Naive thymus-derived CD8-positive, alpha-beta T cell (primary cell): Measurements from ENCODE around the gene CYP8B1. TPM values are rescaled to one million over a fixed set of nuclear protein-coding genes. Genes with fewer than 3 reads are reported as not detected.

Source experiments
- ATAC-seq, 2 donors: fragments of 150-1000 bp; cut with Tn5 transposase in 1 of 2; sonication (Bioruptor Pico), chemical (Tn5 transposase) in 1 of 2; 1 replicate in 1 of 2; 2 replicates in 1 of 2; pipeline ENCODE4 v1.10.0; 2021; ENCODE audit warnings: mild to moderate bottlenecking in 2 of 2, moderate library complexity in 2 of 2
- POLR2A ChIA-PET: fragments of 350-600 bp; sonication (Branson Sonifier 250); formaldehyde crosslinking; loops from one replicate; lab custom pipeline; 2021; ENCODE audit warnings: antibody characterized with exemption; lab: Charles Lee
- DNase-seq, 10 donors: peaks; one replicate each; pipeline versions ENCODE4 v3.0.0 to v3.0.0-alpha.2; 2020 to 2022
- H3K27ac Mint-ChIP-seq, 10 donors: one replicate each; pipeline ENCODE4 v1.8.0; 2020 to 2022; ENCODE audit warnings: mild to moderate bottlenecking in 10 of 10, mixed read lengths in 10 of 10, moderate library complexity in 4 of 10, inconsistent platforms in 1 of 10
- H3K27me3 Mint-ChIP-seq, 5 donors: one replicate each; pipeline ENCODE4 v1.8.0; 2021 to 2022; ENCODE audit warnings: mixed read lengths in 5 of 5
- H3K36me3 Mint-ChIP-seq, 3 donors: one replicate each; pipeline ENCODE4 v1.8.0; 2020 to 2022; ENCODE audit warnings: mixed read lengths in 3 of 3, mild to moderate bottlenecking in 2 of 3, inconsistent platforms in 1 of 3
- H3K4me1 Mint-ChIP-seq, 4 donors: one replicate each; pipeline ENCODE4 v1.8.0; 2021 to 2022; ENCODE audit warnings: mixed read lengths in 4 of 4
- H3K4me3 Mint-ChIP-seq, 10 donors: one replicate each; pipeline ENCODE4 v1.8.0; 2020 to 2022; ENCODE audit warnings: mild to moderate bottlenecking in 10 of 10, mixed read lengths in 10 of 10, moderate library complexity in 6 of 10, inconsistent platforms in 1 of 10
- H3K9me3 Mint-ChIP-seq, 9 donors: one replicate each; pipeline ENCODE4 v1.8.0; 2020 to 2022; ENCODE audit warnings: mixed read lengths in 9 of 9, mild to moderate bottlenecking in 3 of 9, inconsistent platforms in 1 of 9, moderate library complexity in 1 of 9
- polyA plus RNA-seq, 3 donors: library from polyadenylated mRNA; unstranded; fragments of 300-500 nt; fragmentation: Illumina TruSeq; gene quantifications; one replicate each; pipeline ENCODE4 v1.2.3, GENCODE V29; 2021
- total RNA-seq, 8 experiments: library from RNA in 2 of 8; stranded (reverse) in 2 of 8; gene quantifications; one replicate each; pipeline ENCODE4 v1.2.3 and lab custom pipeline; 2021 to 2026

Gene CYP8B1
- total and polyA plus RNA-seq, 5 experiments from 2014 or later = not detected

DNA sequence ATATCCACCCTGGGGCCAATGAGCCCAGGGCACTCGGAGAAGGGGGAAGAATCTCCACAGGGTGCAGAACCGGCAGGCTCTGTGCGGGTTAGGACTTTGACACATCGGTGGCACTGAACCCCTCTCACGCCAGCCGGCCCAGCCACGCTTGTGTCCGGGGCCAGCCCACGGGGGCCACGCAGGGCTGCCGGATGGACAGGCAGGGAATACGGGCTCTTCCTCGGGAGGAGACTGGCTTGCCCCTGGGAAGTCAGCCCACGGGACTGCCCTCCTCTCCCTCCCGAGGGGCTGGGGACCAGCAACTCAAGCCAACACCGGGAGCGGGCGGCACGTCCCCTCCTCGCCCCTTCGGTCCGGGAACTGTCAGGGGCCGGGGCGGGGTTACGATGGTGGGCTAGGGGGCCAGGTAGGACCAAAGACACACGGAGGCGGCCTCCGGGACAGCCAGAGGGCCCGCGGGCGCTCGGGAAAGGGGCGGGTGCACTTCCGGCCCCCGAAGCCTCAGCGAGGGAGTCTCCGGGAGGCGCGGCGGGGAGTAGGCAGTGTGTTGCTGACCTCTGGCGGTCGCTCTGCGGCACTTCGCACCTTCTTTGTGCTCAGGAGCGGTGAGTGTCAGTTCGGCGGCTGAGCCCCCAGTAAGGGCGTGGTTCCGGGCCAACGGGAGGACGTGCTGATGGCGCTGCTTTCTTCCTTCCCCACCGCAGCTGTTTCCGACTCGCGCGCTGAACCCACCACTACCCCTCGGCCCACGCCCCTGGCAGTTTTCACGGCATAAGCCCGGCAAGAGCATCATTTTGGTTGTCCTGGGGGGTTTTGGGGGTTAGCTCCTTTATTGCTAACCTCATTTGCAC lies 5.1 kb upstream of the CYP8B1 start:
- ATAC-seq = peak; percentile 97
- Mint-ChIP-seq H3K4me3 (peak overlapping the region; percentile 72 to 92 (median 86)), H3K36me3 (no peaks in the 10 kb centered on the region), H3K9me3 (no peaks in the 10 kb centered on the region), H3K27me3 (peaks cover 0 to 2% (median 0%) of the 10 kb centered on the region in 5 donors), H3K4me1 (peaks cover 9 to 15% (median 11%) of the 10 kb centered on the region in 4 donors), H3K27ac (peak overlapping the region; percentile 36 to 91 (median 80))
- POLR2A ChIA-PET = interaction anchor here (0.9 to 1.1 kb wide), 2 partner anchors 76 to 110 kb away, joined by 3 to 4 read pairs; partner anchors contain the start of gene HIGD1A
- DNase-seq = peak; percentile 80 to 92 (median 84)

DNA sequence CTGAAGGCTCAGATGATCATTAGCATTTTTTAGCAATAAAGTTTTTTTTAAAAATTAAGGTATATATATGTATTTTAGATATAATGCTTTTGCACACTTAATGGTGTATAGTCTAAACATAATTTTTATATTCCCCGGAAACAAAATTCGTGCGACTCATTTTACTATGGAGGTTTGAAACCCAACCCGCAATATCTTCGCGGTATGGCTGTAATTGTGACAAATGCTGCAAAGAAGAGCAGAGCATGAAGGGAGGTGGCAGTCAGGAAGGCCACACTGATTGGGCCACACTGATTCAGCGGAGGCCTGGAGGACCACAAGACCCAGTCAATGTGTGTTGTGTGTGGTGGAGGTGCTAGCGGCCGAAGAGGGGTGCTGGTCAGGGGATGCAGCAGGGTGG lies 4.5 kb upstream of the CYP8B1 start:
- Mint-ChIP-seq H3K36me3 (no peaks in the 10 kb centered on the region), H3K9me3 (no peaks in the 10 kb centered on the region), H3K4me3 (peak overlapping the region; percentile 72 to 92 (median 82)), H3K4me1 (peaks cover 9 to 15% (median 11%) of the 10 kb centered on the region in 4 donors), H3K27me3 (peaks cover 0 to under 1% (median 0%) of the 10 kb centered on the region in 5 donors), H3K27ac (peak overlapping the region in 8 of 10 donors; percentile 17 to 84 (median 75))
- ATAC-seq = no peak
- POLR2A ChIA-PET = no interaction called here
- DNase-seq = no peak

DNA sequence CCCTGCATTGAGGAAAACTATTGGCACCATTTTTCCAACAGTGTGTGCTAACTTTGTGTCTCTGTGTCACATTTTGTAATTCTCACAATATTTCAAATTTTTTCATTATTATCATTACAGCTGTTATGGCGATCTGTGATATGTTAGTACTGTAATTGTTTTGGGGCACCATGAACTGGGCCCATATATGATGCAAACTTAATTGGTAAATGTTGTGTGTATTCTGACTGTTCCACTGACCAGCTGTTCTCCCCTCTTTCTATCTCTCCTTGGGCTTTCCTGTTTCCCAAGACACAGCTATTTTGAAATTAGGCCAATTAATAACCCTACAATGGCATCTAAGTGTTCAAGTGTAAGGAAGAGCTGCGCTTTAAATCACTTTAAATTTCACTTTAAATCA lies 2.2 kb upstream of the CYP8B1 start:
- POLR2A ChIA-PET = no interaction called here
- Mint-ChIP-seq H3K4me1 (peaks cover 9 to 15% (median 11%) of the 10 kb centered on the region in 4 donors), H3K4me3 (no peak overlapping the region), H3K9me3 (no peaks in the 10 kb centered on the region), H3K27ac (no peak overlapping the region), H3K27me3 (peaks cover 0 to 1% (median 0%) of the 10 kb centered on the region in 5 donors), H3K36me3 (no peaks in the 10 kb centered on the region)
- no peak for DNase-seq
- no peak for ATAC-seq

DNA sequence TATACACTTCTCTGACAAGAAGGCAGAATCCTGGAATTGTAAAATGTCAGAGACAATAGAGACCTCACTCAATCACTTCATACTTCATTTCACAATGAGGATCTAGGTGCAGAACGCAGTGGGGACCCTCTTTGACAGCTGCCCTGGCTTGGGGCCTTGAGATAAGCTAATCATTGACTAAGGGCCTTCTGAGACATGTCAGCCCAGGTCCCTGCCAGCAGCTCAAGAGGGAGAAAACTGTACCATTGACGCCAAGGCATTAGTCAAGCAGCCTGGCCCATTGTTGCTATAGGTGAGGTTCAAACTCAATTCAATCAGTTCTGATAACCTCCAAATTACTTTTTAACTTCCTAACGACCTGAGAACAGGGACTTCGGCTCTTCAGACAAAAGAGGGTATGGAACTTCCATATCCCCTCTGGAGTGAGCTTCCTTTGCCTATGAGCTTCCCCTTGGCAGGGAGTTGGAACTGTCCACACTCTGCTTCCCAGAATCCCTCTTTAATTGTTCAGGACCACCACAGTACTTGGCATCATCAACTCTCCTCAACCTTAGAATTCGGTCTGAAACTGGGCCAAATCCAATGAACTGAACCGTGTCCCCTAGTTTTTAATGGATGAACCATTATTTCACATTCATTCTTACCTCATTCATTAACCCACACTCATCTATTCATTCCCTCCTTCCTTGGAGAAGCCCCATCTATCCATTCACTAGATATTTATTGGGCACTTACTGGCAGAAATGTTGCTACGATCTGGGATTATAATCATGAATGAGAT lies 1.5 kb upstream of the CYP8B1 start:
- Mint-ChIP-seq H3K4me3 (no peak overlapping the region), H3K9me3 (no peaks in the 10 kb centered on the region), H3K27ac (no peak overlapping the region), H3K36me3 (no peaks in the 10 kb centered on the region), H3K4me1 (peaks cover 9 to 15% (median 11%) of the 10 kb centered on the region in 4 donors), H3K27me3 (peaks cover 0 to 9% (median 2%) of the 10 kb centered on the region in 5 donors)
- ATAC-seq (no peak), DNase-seq (no peak)
- POLR2A ChIA-PET = no interaction called here

DNA sequence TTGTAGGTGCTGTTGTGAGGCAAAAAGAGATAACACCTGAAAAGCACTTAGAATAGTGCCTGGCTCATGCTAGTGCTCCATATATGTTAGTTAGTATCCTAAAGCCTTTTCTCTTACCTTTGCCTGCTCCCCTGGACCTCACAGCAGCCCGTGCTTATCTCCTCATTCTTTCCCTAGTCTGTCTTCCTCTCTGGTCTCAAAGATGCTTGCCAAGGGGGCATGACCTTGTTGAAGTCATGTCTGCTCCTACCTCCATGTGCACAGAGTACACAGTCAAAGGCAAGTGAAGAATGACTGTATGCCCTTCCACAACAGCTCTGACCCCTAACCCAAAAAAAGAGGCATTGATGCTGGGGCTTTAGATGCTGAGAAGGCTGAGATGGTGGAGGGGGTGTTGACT lies 722 bp upstream of the CYP8B1 start:
- H3K4me3 Mint-ChIP-seq = no peak overlapping the region
- ATAC-seq = no peak
- peaks cover 0 to 12% (median 2%) of the 10 kb centered on the region in 5 donors for H3K27me3 Mint-ChIP-seq
- no peak overlapping the region for H3K27ac Mint-ChIP-seq
- H3K36me3 Mint-ChIP-seq = no peaks in the 10 kb centered on the region
- H3K4me1 Mint-ChIP-seq = peaks cover 7 to 11% (median 9%) of the 10 kb centered on the region in 4 donors
- POLR2A ChIA-PET = no interaction called here
- no peak for DNase-seq
- H3K9me3 Mint-ChIP-seq = no peaks in the 10 kb centered on the region

DNA sequence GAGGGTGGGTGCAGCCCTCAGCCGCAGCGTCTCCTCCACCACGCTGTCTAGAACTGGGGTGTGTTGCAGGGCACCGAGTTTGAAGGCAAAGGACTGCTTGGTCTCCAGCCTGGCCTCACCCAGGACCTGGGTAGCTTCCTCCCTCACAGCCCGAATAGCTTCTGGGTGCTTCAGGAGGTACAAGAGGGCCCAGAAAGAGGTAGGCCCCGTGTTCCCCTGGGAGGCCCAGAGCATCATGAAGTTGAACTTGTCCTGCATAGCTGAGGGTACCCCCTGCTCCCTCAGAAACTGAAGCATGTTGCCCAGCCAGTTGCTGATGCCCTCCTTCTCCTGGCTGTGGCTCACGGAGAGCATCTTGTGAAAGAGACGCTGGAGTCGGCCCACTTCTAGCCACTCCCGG lies 930 bp downstream of the CYP8B1 start:
- POLR2A ChIA-PET = no interaction called here

DNA sequence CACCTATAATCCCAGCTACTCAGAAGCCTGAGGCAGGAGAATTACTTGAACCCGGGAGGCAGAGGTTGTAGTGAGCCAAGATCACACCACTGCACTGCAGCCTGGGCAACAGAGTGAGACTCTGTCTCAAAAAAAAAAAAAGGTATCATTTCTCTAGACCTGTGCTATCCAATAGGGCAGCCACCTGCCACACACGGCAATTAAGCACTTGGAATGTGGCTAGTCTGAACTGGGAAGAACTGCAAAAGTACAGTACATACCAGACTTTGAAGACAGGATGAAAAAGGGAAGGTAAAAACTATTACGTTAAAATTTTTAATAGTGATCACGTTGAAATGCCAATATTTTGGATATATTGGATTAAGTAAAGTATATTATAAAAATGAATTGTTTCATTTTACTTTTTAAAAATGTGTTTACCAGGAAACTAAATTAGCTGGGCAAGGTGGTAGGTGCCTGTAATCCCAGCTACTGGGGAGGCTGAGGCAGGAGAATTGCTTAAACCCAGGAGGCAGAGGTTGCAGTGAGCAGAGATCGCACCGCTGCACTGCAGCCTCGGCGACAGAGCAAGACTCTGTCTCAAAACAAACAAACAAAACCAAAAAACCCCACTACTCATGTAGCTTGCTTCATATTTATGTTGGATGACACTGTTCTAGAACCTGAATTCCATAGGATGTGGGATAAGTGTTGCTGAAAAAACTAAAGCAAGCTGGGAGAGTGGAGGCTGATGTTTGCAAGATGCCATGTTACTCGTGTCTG lies 2.3 kb downstream of the CYP8B1 start:
- H3K4me1 Mint-ChIP-seq = no peaks in the 10 kb centered on the region
- no peak for ATAC-seq
- no peak overlapping the region for H3K27ac Mint-ChIP-seq
- no peak overlapping the region for H3K4me3 Mint-ChIP-seq
- H3K36me3 Mint-ChIP-seq = no peaks in the 10 kb centered on the region
- H3K27me3 Mint-ChIP-seq = peaks cover 0 to 12% (median 5%) of the 10 kb centered on the region in 5 donors
- no peaks in the 10 kb centered on the region for H3K9me3 Mint-ChIP-seq
- no peak for DNase-seq
- POLR2A ChIA-PET = no interaction called here

More for the DNA sequence above, 930 bp downstream of the CYP8B1 start:
- H3K4me1 Mint-ChIP-seq = no peaks in the 10 kb centered on the region
- no peaks in the 10 kb centered on the region for H3K36me3 Mint-ChIP-seq
- ATAC-seq = no peak
- peaks cover 0 to 12% (median 2%) of the 10 kb centered on the region in 5 donors for H3K27me3 Mint-ChIP-seq
- no peak overlapping the region for H3K27ac Mint-ChIP-seq
- H3K9me3 Mint-ChIP-seq = no peaks in the 10 kb centered on the region
- H3K4me3 Mint-ChIP-seq = no peak overlapping the region
- no peak for DNase-seq

DNA sequence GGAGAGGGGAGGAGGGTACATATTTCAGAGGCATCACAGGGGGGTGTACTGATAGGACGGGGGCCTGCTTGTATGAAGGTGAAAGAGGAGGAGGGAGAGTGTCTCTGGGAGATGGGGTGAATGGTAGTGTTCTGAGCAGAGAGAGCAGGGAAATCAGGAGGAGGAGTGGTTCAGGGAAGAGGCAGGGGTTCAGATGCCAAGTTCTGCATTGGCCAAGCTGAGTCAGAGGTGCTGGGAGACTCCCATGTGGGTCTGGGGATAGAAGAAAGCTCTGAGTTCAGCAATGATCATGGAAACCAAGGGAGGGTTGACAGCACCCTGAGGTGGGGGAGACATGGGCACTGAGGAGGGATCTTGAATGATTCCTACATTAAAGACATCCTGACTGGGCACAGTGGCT lies 3.0 kb downstream of the CYP8B1 start:
- POLR2A ChIA-PET = no interaction called here
- ATAC-seq = no peak
- H3K27me3 Mint-ChIP-seq = peaks cover 0 to 12% (median 5%) of the 10 kb centered on the region in 5 donors

DNA sequence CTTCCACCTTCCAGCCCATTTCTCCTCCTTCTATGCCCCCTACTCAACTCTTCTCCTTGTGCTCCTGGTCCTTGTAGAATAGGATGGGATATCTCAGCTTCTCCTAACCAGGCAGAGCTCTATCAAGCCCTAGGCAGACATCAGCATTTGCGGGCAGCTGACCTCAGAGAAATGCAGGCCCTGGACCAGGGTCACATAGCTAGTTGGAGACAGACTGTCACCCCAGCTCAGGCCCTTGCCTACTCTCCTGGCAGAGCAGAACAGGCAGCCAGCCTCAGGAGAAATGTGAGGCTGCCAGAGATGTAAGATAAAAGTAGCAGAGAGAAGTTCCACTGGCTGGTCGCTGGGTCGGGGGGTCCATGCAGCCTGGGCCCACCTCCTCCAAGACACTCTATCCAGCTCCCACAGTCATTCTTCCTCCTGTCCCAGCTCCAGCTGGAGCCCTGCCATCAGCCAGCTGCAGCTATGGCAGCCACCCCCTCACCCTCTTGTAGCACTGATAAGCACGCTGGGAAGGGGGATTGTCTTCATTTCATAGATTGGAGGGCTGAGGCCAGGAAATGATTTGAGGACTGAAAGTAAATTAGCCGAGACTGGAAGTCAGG lies 4.0 kb downstream of the CYP8B1 start:
- H3K27ac Mint-ChIP-seq = no peak overlapping the region
- H3K36me3 Mint-ChIP-seq = no peaks in the 10 kb centered on the region
- no peaks in the 10 kb centered on the region for H3K9me3 Mint-ChIP-seq
- H3K4me1 Mint-ChIP-seq = no peaks in the 10 kb centered on the region
- peaks cover 0 to 12% (median 5%) of the 10 kb centered on the region in 5 donors for H3K27me3 Mint-ChIP-seq
- no peak for ATAC-seq
- DNase-seq = no peak
- H3K4me3 Mint-ChIP-seq = no peak overlapping the region
- POLR2A ChIA-PET = no interaction called here

More for the DNA sequence above, 3.0 kb downstream of the CYP8B1 start:
- Mint-ChIP-seq H3K36me3 (no peaks in the 10 kb centered on the region), H3K27ac (no peak overlapping the region), H3K4me3 (no peak overlapping the region), H3K4me1 (no peaks in the 10 kb centered on the region), H3K9me3 (no peaks in the 10 kb centered on the region)
- no peak for DNase-seq

DNA sequence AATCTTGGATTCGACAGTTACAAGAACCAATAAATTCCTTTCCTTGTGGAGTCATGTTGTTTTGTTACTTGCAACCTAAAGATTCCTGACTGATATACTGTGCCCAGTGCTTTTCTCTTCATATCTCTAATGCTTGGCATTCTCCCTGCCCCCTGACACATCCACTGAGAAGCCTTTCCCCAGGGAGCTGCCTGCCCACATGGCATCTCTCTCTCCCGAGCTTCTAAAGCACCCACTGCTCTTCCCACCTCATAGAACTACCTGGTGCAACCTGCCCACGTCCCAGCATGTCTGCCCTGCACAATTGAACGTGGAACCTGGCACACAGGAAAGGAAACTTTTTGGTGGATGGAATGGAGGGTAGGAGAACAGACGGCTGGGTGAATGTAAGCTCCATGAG lies 6.8 kb downstream of the CYP8B1 start:
- POLR2A ChIA-PET = no interaction called here
- Mint-ChIP-seq H3K27ac (peak overlapping the region in 1 of 10 donors; percentile 83), H3K36me3 (no peaks in the 10 kb centered on the region), H3K9me3 (no peaks in the 10 kb centered on the region), H3K4me3 (no peak overlapping the region), H3K27me3 (peaks cover 0 to 12% (median 5%) of the 10 kb centered on the region in 5 donors), H3K4me1 (peaks cover 0 to 2% (median 0%) of the 10 kb centered on the region in 4 donors)
- ATAC-seq (no peak), DNase-seq (no peak)

DNA sequence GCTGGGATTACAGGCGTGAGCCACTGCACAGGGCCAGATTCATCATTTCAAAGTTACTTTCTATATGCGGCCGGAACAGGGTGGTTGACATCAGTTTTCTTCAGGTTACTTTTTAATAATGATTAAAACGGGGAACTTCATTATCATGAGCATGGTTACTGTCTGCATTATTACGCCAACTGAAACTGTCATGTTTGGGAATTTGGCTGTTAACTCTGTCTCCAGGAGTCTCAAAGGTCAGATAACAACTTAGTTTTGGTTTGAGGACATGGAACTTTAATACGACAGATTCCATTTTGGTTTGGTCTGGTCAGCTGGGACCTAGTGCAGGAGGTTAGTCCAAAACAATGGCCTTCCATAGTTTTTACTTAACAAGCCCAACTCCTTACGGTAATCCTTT lies 8.5 kb downstream of the CYP8B1 start:
- no peak overlapping the region for H3K4me3 Mint-ChIP-seq
- peaks cover 0 to 2% (median 0%) of the 10 kb centered on the region in 4 donors for H3K4me1 Mint-ChIP-seq
- POLR2A ChIA-PET = interaction anchor here (0.7 kb wide), 1 partner anchor 25 kb away, joined by 3 read pairs; no protein-coding TSS in a partner anchor

DNA sequence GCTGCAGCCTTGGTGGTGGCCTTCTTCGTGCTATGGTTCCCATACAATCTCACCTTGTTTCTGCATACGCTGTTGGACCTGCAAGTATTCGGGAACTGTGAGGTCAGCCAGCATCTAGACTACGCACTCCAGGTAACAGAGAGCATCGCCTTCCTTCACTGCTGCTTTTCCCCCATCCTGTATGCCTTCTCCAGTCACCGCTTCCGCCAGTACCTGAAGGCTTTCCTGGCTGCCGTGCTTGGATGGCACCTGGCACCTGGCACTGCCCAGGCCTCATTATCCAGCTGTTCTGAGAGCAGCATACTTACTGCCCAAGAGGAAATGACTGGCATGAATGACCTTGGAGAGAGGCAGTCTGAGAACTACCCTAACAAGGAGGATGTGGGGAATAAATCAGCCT lies 10.4 kb downstream of the CYP8B1 start:
- DNase-seq (no peak), ATAC-seq (no peak)
- POLR2A ChIA-PET = no interaction called here
- Mint-ChIP-seq H3K36me3 (peaks cover 0 to 7% (median 0%) of the 10 kb centered on the region in 3 donors), H3K4me3 (no peak overlapping the region), H3K4me1 (peaks cover 0 to 2% (median 0%) of the 10 kb centered on the region in 4 donors), H3K9me3 (peaks cover 0 to 9% (median 3%) of the 10 kb centered on the region in 9 donors), H3K27me3 (peaks cover 2 to 11% (median 3%) of the 10 kb centered on the region in 5 donors), H3K27ac (no peak overlapping the region)

More for the DNA sequence above, 8.5 kb downstream of the CYP8B1 start:
- Mint-ChIP-seq H3K36me3 (no peaks in the 10 kb centered on the region), H3K27me3 (peaks cover 0 to 3% (median 2%) of the 10 kb centered on the region in 5 donors), H3K9me3 (no peaks in the 10 kb centered on the region), H3K27ac (peak overlapping the region in 1 of 10 donors; percentile 30)
- DNase-seq = no peak
- no peak for ATAC-seq
